ENCODE data around the gene DMKN. TPM values are rescaled to one million over a fixed set of nuclear protein-coding genes. Genes with fewer than 3 reads are reported as not detected.

The DMKN gene
- total and polyA plus RNA-seq, 2 experiments from 2014 or later, result 57.0 to 99.5 TPM

GRCh38 chr19:35542209-35542608, 28.8 kb upstream of the DMKN start:
- no peak for DNase-seq (ENCODE audit: low spot score)
- 97% methylated on average over 11 of the region's 11 CpGs for WGBS (ENCODE audit: low lambda C conversion rate, missing lambda C conversion rate)
- Histone ChIP-seq H3K9me2 (replicated peaks; ENCODE audit: insufficient read depth) (no peaks in the 10 kb centered on the region), H4K20me1 (ENCODE audit: insufficient read depth, poor library complexity, severe bottlenecking) (no peaks in the 10 kb centered on the region), H3K79me2 (peaks cover 32% of the 10 kb centered on the region), H3K4me1 (ENCODE audit: insufficient read depth) (peaks cover 15% of the 10 kb centered on the region), H3K4me2 (no peak overlapping the region), H3K27me3 (no peaks in the 10 kb centered on the region), H3K27ac (no peak overlapping the region), H2AFZ (no peak overlapping the region), H3K9me3 (ENCODE audit: low read depth) (no peaks in the 10 kb centered on the region), H3K36me3 (replicated peaks; ENCODE audit: insufficient read depth, low read depth) (no peaks in the 10 kb centered on the region), H3K4me3 (no peak overlapping the region)
- TF ChIP-seq EZH2phosphoT487 (IDR thresholded peaks at IDR 0.05; ENCODE audit: low read depth, severe bottlenecking, unreplicated experiment) (no peak), CTCF (IDR thresholded peaks at IDR 0.05; ENCODE audit: poor library complexity) (no peak), EZH2 (IDR thresholded peaks at IDR 0.05; ENCODE audit: borderline replicate concordance) (no peak)

GRCh38 chr19:35540356-35540927, 27.0 kb upstream of the DMKN start:
- Histone ChIP-seq H3K4me3 (no peak overlapping the region), H3K9me3 (ENCODE audit: low read depth) (no peaks in the 10 kb centered on the region), H3K4me2 (no peak overlapping the region), H3K79me2 (peaks cover 16% of the 10 kb centered on the region), H3K4me1 (ENCODE audit: insufficient read depth) (peaks cover 7% of the 10 kb centered on the region), H3K27ac (no peak overlapping the region), H3K36me3 (replicated peaks; ENCODE audit: insufficient read depth, low read depth) (no peaks in the 10 kb centered on the region), H3K27me3 (no peaks in the 10 kb centered on the region), H3K9me2 (replicated peaks; ENCODE audit: insufficient read depth) (no peaks in the 10 kb centered on the region), H2AFZ (no peak overlapping the region), H4K20me1 (ENCODE audit: insufficient read depth, poor library complexity, severe bottlenecking) (no peaks in the 10 kb centered on the region)
- WGBS (ENCODE audit: low lambda C conversion rate, missing lambda C conversion rate), result 91% methylated on average over 7 of the region's 7 CpGs
- TF ChIP-seq CTCF (IDR thresholded peaks at IDR 0.05; ENCODE audit: poor library complexity) (no peak), EZH2phosphoT487 (IDR thresholded peaks at IDR 0.05; ENCODE audit: low read depth, severe bottlenecking, unreplicated experiment) (no peak), EZH2 (IDR thresholded peaks at IDR 0.05; ENCODE audit: borderline replicate concordance) (no peak)
- no peak for DNase-seq (ENCODE audit: low spot score)

GRCh38 chr19:35539850-35540249, 26.4 kb upstream of the DMKN start:
- Histone ChIP-seq H3K9me2 (replicated peaks; ENCODE audit: insufficient read depth) (no peaks in the 10 kb centered on the region), H3K79me2 (peaks cover 13% of the 10 kb centered on the region), H3K4me2 (no peak overlapping the region), H3K36me3 (replicated peaks; ENCODE audit: insufficient read depth, low read depth) (no peaks in the 10 kb centered on the region), H2AFZ (no peak overlapping the region), H3K27me3 (no peaks in the 10 kb centered on the region), H3K9me3 (ENCODE audit: low read depth) (no peaks in the 10 kb centered on the region), H4K20me1 (ENCODE audit: insufficient read depth, poor library complexity, severe bottlenecking) (no peaks in the 10 kb centered on the region), H3K4me3 (no peak overlapping the region), H3K27ac (no peak overlapping the region), H3K4me1 (ENCODE audit: insufficient read depth) (peaks cover 7% of the 10 kb centered on the region)
- no peak for DNase-seq (ENCODE audit: low spot score)
- no peak for TF ChIP-seq EZH2 (IDR thresholded peaks at IDR 0.05; ENCODE audit: borderline replicate concordance)
- TF ChIP-seq EZH2phosphoT487 (IDR thresholded peaks at IDR 0.05; ENCODE audit: low read depth, severe bottlenecking, unreplicated experiment), result no peak
- no peak for TF ChIP-seq CTCF (IDR thresholded peaks at IDR 0.05; ENCODE audit: poor library complexity)
- WGBS (ENCODE audit: low lambda C conversion rate, missing lambda C conversion rate), result 94% methylated on average over 12 of the region's 12 CpGs
